ENCODE results near the gene PHIP.

DNA sequence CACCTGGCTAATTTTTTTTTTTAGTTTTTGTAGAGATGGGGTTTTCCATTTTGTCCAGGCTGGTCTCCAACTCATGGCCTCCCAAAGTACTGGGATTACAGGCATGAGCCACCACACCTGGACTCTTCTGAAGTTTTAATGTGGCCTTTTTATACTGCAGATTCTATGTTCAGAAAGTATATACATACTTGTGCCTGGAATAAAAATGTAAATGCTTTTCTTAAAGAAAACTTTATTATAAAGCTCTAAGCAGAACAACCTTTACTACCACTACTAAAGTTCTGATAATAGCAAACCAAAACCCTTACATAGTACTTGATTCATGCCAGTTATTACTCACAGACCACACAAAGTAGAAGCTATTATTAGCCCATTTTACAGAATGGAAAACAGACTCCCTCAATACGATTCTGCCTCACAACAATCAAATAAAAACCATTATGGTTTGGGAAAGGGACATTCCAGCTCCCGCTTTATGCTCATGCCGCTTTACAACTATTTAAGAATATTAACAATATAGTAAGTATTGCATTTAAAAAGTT lies 5.3 kb downstream of the PHIP start:
- no peak for TF ChIP-seq POLR2A (IDR thresholded peaks at IDR 0.05)
- no peak for TF ChIP-seq CTCF (IDR thresholded peaks at IDR 0.05)
